Smooth muscle cell (in vitro differentiated cells): ENCODE results near the gene SNAPC1. TPM values are rescaled to one million over a fixed set of nuclear protein-coding genes. Genes with fewer than 3 reads are reported as not detected.
"Not testable (repeated sequence)": the region's sequence is repeated elsewhere in the genome, so short reads cannot be mapped to it uniquely, and the experiment has no call there.

Experiments
- DNase-seq: peaks from one replicate; lab custom pipeline; 2025; ENCODE audit not compliant: unreplicated experiment; lab: John Stamatoyannopoulos, UW
- H2AFZ ChIP-seq: fragments of 200-600 bp; sonication (generic); 2 replicates; pipeline ENCODE4 v1.6.0; 2016; ENCODE audit warnings: antibody characterized with exemption, low read depth, mild to moderate bottlenecking
- H3F3A ChIP-seq: fragments of 200-600 bp; sonication (generic); 2 replicates; pipeline ENCODE4 v1.6.0; 2017; ENCODE audit warnings: antibody characterized with exemption, low read depth
- H3K27ac ChIP-seq: fragments of 200-600 bp; sonication (generic); 2 replicates; pipeline ENCODE4 v1.5.1; 2016; ENCODE audit warnings: low read depth, mild to moderate bottlenecking
- H3K27me3 ChIP-seq: fragments of 200-600 bp; sonication (generic); 2 replicates; pipeline ENCODE4 v1.6.1; 2016; ENCODE audit warnings: low read depth, mild to moderate bottlenecking
- H3K36me3 ChIP-seq: fragments of 200-600 bp; sonication (generic); 2 replicates; pipeline ENCODE4 v1.5.1; 2016; ENCODE audit warnings: low read depth
- H3K4me1 ChIP-seq: fragments of 200-600 bp; sonication (generic); 2 replicates; pipeline ENCODE4 v1.5.1; 2016; ENCODE audit warnings: low read depth
- H3K4me2 ChIP-seq: fragments of 200-600 bp; sonication (generic); 2 replicates; pipeline ENCODE4 v1.6.0; 2016; ENCODE audit warnings: mild to moderate bottlenecking
- H3K4me3 ChIP-seq: fragments of 200-600 bp; sonication (generic); 2 replicates; pipeline ENCODE4 v1.5.1; 2016; ENCODE audit warnings: mild to moderate bottlenecking
- H3K79me2 ChIP-seq: fragments of 200-600 bp; sonication (generic); 2 replicates; pipeline ENCODE4 v1.6.0; 2016; ENCODE audit warnings: low read depth, mild to moderate bottlenecking
- H3K9ac ChIP-seq: fragments of 200-600 bp; sonication (generic); 2 replicates; pipeline ENCODE4 v1.6.0; 2016; ENCODE audit warnings: low read depth
- H3K9me3 ChIP-seq: fragments of 200-600 bp; sonication (generic); replicated peaks from 2 replicates; pipeline ENCODE4 v1.5.1; 2016; ENCODE audit warnings: low read depth
- H4K20me1 ChIP-seq: fragments of 200-600 bp; sonication (generic); 2 replicates; pipeline ENCODE4 v1.6.0; 2016; ENCODE audit warnings: low read depth
- WGBS: methylation state at CpG from one replicate; pipeline ENCODE4 v1.1.7; 2016; ENCODE audit warnings: low lambda C conversion rate; 5-methylcytosine and 5-hydroxymethylcytosine counted together
- polyA plus RNA-seq: library from polyadenylated mRNA; unstranded; fragments of >200 nt; fragmentation: Nextera tagmentation; extraction: Ambion mirVana; gene quantifications from 2 replicates; pipeline ENCODE4 v1.2.1, GENCODE V29; 2016
- total RNA-seq: library from RNA; depleted of rRNA; stranded (reverse); fragments of >200 nt; gene quantifications from 2 replicates; pipeline ENCODE4 v1.2.3, GENCODE V29; 2014
- TF ChIP-seq, protein P1 (sequence below): fragments of 200-600 bp; sonication (generic); IDR thresholded peaks from 2 replicates; pipeline ENCODE4 v1.5.1; 2017; ENCODE audit warnings: borderline replicate concordance, mild to moderate bottlenecking, antibody characterized with exemption; ENCODE audit not compliant: insufficient read depth, poor library complexity, severe bottlenecking

Gene SNAPC1
- total and polyA plus RNA-seq, 2 experiments from 2014 or later, result 6.1 to 13.5 TPM

DNA sequence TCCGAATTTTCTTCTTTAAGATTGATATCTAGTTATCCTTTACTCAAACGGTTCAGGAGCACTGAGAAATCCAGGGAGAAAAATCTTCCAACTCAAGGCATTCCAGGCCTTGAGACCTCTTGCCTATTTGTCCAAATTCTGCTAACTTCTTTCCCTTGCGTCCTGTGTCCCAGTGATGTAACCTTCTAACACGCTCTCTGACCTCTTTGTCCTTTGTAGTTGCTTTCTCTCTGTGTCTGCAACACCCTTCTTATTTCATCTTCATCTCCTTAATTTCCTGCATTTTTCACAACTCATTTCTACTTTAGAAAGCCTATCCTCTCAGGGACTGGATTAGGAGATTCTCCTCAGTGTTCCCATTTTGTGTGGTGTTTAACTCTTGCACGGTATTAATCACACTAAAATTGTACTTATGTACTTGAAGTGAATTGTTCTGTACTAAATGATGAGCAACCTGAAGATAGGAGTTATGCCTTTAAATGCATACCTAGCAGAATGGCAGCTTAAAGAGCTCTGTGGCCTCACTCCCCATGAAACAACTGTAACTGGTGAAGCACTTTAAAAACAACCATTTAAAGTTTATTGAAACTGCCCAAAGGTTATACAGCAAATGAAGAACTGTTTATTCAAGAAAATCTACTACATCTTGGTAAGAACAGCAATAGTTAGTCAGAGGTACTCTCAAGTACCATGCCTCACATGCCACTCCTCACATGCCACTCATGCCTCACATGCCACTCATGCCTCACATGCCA, 7.4 kb upstream of the SNAPC1 start:
- Histone ChIP-seq H3K27ac (no peak overlapping the region), H2AFZ (no peak overlapping the region), H3K36me3 (no peaks in the 10 kb centered on the region), H4K20me1 (peaks cover 1% of the 10 kb centered on the region), H3K79me2 (no peaks in the 10 kb centered on the region), H3K27me3 (no peaks in the 10 kb centered on the region), H3K4me3 (no peak overlapping the region), H3K4me1 (no peaks in the 10 kb centered on the region), H3F3A (peaks cover 31% of the 10 kb centered on the region), H3K9ac (no peak overlapping the region), H3K4me2 (no peak overlapping the region), H3K9me3 (no peaks in the 10 kb centered on the region)
- 92% methylated on average over 5 of the region's 5 CpGs for WGBS
- no peak for DNase-seq
- TF ChIP-seq, protein P1, sequence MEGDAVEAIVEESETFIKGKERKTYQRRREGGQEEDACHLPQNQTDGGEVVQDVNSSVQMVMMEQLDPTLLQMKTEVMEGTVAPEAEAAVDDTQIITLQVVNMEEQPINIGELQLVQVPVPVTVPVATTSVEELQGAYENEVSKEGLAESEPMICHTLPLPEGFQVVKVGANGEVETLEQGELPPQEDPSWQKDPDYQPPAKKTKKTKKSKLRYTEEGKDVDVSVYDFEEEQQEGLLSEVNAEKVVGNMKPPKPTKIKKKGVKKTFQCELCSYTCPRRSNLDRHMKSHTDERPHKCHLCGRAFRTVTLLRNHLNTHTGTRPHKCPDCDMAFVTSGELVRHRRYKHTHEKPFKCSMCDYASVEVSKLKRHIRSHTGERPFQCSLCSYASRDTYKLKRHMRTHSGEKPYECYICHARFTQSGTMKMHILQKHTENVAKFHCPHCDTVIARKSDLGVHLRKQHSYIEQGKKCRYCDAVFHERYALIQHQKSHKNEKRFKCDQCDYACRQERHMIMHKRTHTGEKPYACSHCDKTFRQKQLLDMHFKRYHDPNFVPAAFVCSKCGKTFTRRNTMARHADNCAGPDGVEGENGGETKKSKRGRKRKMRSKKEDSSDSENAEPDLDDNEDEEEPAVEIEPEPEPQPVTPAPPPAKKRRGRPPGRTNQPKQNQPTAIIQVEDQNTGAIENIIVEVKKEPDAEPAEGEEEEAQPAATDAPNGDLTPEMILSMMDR, result no peak

DNA sequence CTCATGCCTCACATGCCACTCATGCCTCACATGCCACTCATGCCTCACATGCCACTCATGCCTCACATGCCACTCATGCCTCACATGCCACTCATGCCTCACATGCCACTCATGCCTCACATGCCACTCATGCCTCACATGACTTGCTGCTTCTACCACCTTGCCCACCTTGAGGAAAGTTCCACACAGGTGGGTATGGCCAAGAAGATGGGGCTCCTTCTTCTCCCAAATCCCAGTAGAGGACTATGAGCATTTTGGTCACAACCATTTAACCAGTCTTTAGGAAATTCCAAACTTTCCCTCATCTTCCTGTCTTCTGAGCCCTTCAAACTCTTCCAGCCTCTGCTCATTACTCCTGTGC, 6.9 kb upstream of the SNAPC1 start:
- DNase-seq, result not testable (repeated sequence)

DNA sequence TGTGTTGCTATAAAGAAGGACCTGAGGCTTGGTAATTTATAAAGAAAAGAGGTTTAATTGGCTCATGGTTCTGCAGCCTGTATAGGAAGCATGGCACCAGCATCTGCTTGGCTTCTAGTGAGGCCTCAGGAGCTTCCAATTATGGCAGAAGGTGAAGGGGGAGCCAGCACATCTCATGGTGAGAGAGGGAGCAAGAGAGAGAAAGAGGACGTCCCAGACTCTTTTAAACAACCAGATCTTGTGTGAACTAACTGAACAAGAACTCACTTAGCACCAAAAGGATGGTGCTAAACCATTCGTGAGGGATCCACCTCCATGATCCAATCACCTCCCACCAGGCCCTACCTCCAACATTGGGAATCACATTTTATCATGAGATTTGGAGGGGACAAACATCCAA, 6.1 kb upstream of the SNAPC1 start:
- no peaks in the 10 kb centered on the region for H4K20me1 ChIP-seq
- no peaks in the 10 kb centered on the region for H3K36me3 ChIP-seq
- no peaks in the 10 kb centered on the region for H3K9me3 ChIP-seq
- no peak overlapping the region for H3K9ac ChIP-seq
- no peak overlapping the region for H2AFZ ChIP-seq
- H3F3A ChIP-seq, result peaks cover 27% of the 10 kb centered on the region
- no peak overlapping the region for H3K27ac ChIP-seq
- H3K4me1 ChIP-seq, result no peaks in the 10 kb centered on the region
- no peaks in the 10 kb centered on the region for H3K27me3 ChIP-seq
- TF ChIP-seq, protein P1, result no peak
- no peak for DNase-seq
- H3K79me2 ChIP-seq, result no peaks in the 10 kb centered on the region
- H3K4me2 ChIP-seq, result no peak overlapping the region
- WGBS, result 94% methylated on average over 2 of the region's 2 CpGs
- H3K4me3 ChIP-seq, result no peak overlapping the region

More for the DNA sequence above, 6.9 kb upstream of the SNAPC1 start:
- H4K20me1 ChIP-seq, H3K4me1 ChIP-seq, H3K4me2 ChIP-seq, H3K27ac ChIP-seq, H3K4me3 ChIP-seq, H2AFZ ChIP-seq, H3K36me3 ChIP-seq, H3K9me3 ChIP-seq, H3K27me3 ChIP-seq, H3K9ac ChIP-seq, H3K79me2 ChIP-seq: not testable (repeated sequence)
- peaks cover 27% of the 10 kb centered on the region for H3F3A ChIP-seq

DNA sequence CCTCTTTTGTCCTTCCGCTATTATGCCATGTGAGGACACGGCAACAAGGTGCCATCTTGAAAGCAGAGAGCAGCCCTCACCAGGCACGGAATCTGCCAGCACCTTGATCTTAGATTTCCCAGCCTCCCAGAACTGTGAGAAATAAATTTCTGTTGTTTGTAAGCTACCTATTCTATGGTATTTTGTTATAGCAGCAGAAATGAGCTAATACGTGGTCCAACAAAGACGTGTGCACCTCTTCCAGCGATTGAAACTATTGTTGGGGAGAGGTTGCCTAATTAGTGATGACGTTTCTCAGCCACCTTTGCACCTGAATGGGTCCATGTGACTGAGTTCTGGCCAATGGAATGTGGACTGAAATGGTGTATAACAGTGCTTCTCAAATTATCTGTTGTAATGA, 2.3 kb upstream of the SNAPC1 start:
- Histone ChIP-seq H3K9me3 (no peaks in the 10 kb centered on the region), H2AFZ (no peak overlapping the region), H3K9ac (no peak overlapping the region), H3K4me3 (no peak overlapping the region), H3K36me3 (no peaks in the 10 kb centered on the region), H4K20me1 (no peaks in the 10 kb centered on the region), H3K4me1 (peaks cover 21% of the 10 kb centered on the region), H3F3A (peaks cover 2% of the 10 kb centered on the region), H3K27me3 (no peaks in the 10 kb centered on the region), H3K27ac (no peak overlapping the region), H3K79me2 (peaks cover 17% of the 10 kb centered on the region), H3K4me2 (no peak overlapping the region)
- TF ChIP-seq, protein P1, result no peak
- DNase-seq, result no peak
- 97% methylated on average over 7 of the region's 7 CpGs for WGBS
